ENCODE measurements around the gene DPP8.

- TF ChIP-seq CTCF (IDR thresholded peaks at IDR 0.05) (no peak), POLR2A (IDR thresholded peaks at IDR 0.05) (no peak)
These were observed 111.6 kb downstream of the DPP8 start for GRCh38 chr15:65405791-65406423.

All from esophagus squamous epithelium (tissue), 4 donors.